Measurements from ENCODE around the gene SPEM3.

SPEM3 gene

GRCh38 chr17:7445619-7445968, 16.9 kb downstream of the SPEM3 start:
- no peak for TF ChIP-seq CTCF (IDR thresholded peaks at IDR 0.05; ENCODE audit: low read depth, low read length)
- DNase-seq (ENCODE audit: extremely low read depth, low read depth): no peak

GRCh38 chr17:7448461-7448860, 19.8 kb downstream of the SPEM3 start:
- TF ChIP-seq CTCF (IDR thresholded peaks at IDR 0.05; ENCODE audit: low read depth, low read length): no peak
- no peak for DNase-seq (ENCODE audit: extremely low read depth, low read depth)

GRCh38 chr17:7459961-7460545, 31.4 kb downstream of the SPEM3 start:
- TF ChIP-seq CTCF (IDR thresholded peaks at IDR 0.05; ENCODE audit: low read depth, low read length): no peak

GRCh38 chr17:7460850-7461660, 32.4 kb downstream of the SPEM3 start:
- no peak for TF ChIP-seq CTCF (IDR thresholded peaks at IDR 0.05; ENCODE audit: low read depth, low read length)
- DNase-seq (ENCODE audit: extremely low read depth, low read depth): no peak

More at GRCh38 chr17:7459961-7460545, 31.4 kb downstream of the SPEM3 start:
- no peak for DNase-seq (ENCODE audit: extremely low read depth, low read depth)

- DNase-seq (ENCODE audit: extremely low read depth, low read depth): no peak
- no peak for TF ChIP-seq CTCF (IDR thresholded peaks at IDR 0.05; ENCODE audit: low read depth, low read length)
Measured at GRCh38 chr17:7462474-7463371, 34.1 kb downstream of the SPEM3 start.

- DNase-seq (ENCODE audit: extremely low read depth, low read depth): no peak
- TF ChIP-seq CTCF (IDR thresholded peaks at IDR 0.05; ENCODE audit: low read depth, low read length): no peak
Measured at GRCh38 chr17:7463372-7463846, 34.8 kb downstream of the SPEM3 start.

Data from AG09319 (cell line).